Right ventricle myocardium inferior (tissue), 1 donor: ENCODE results near the gene TMEM263. TPM values are rescaled to one million over a fixed set of nuclear protein-coding genes. Genes with fewer than 3 reads are reported as not detected.

Experiments used
- ATAC-seq: fragments of 200-7000 bp; cut with Tn5 transposase; one replicate; pipeline ENCODE4 v1.9.1; 2020; ENCODE audit warnings: mild to moderate bottlenecking, moderate library complexity
- DNase-seq: peaks from one replicate; pipeline ENCODE4 v3.0.0; 2021; ENCODE audit errors: missing footprints
- intact Hi-C: fragments of 100-400 bp; cut with DNase I; formaldehyde crosslinking; loops from one replicate; pipeline ENCODE4 v1.11.0; 2022
- total RNA-seq: library from RNA; stranded (reverse); fragmentation: NEBNext Ultra II Directional; extraction: Animal tissue kit (Norgen Biotek cat#: 25700); gene quantifications from one replicate; pipeline ENCODE4 v1.2.1, GENCODE V29; 2021
- donor health status: DM: no; HTN: yes; CAD: no; lungs with severe emphysema.

Gene TMEM263
- total RNA-seq, 1 donor from 2014 or later = 35.8 TPM

- intact Hi-C loops = no loop called here
- no peak for DNase-seq
- no peak for ATAC-seq
These were observed 14.1 kb upstream of the TMEM263 start for GRCh38 chr12:106941481-106942156.

- intact Hi-C loops = no loop called here
- no peak for ATAC-seq
These were observed 12.9 kb upstream of the TMEM263 start for GRCh38 chr12:106942775-106943174.

GRCh38 chr12:106945261-106945851, 10.4 kb upstream of the TMEM263 start:
- ATAC-seq = no peak
- intact Hi-C loops = no loop called here
- no peak for DNase-seq

More at GRCh38 chr12:106942775-106943174, 12.9 kb upstream of the TMEM263 start:
- DNase-seq = no peak

GRCh38 chr12:106947461-106947860, 8.2 kb upstream of the TMEM263 start:
- intact Hi-C loops = no loop called here
- DNase-seq = no peak
- no peak for ATAC-seq

- intact Hi-C loops = loop anchor here (10.0 kb wide), 1 partner anchor 144 kb away; the partner anchor contains the start of gene CRY1
- ATAC-seq (no peak), DNase-seq (no peak)
These were observed 5.1 kb upstream of the TMEM263 start for GRCh38 chr12:106950591-106950990.

- DNase-seq = no peak
- no peak for ATAC-seq
- intact Hi-C loops = loop anchor here (10.0 kb wide), 1 partner anchor 141 kb away; the partner anchor contains the start of gene CRY1
These were observed 2.1 kb upstream of the TMEM263 start for GRCh38 chr12:106953352-106954250.

GRCh38 chr12:106954462-106955376, 988 bp upstream of the TMEM263 start:
- ATAC-seq (peak; percentile 1), DNase-seq (peak; percentile 67)
- intact Hi-C loops = loop anchor here (10.0 kb wide), 1 partner anchor 140 kb away; the partner anchor contains the start of gene CRY1

GRCh38 chr12:106956048-106956578, 406 bp downstream of the TMEM263 start:
- DNase-seq (peak; percentile 83), ATAC-seq (no peak)
- intact Hi-C loops = loop anchor here (1.0 to 10.0 kb wide), 3 partner anchors 31 to 139 kb away; partner anchors contain the start of genes CRY1 and MTERF2

- intact Hi-C loops = loop anchor here (2.0 to 10.0 kb wide), 2 partner anchors 73 to 137 kb away; partner anchors contain the start of gene CRY1
- DNase-seq (no peak), ATAC-seq (no peak)
These were observed 1.9 kb downstream of the TMEM263 start for GRCh38 chr12:106957583-106957982.

- DNase-seq (no peak), ATAC-seq (no peak)
- intact Hi-C loops = no loop called here
These were observed 4.7 kb downstream of the TMEM263 start for GRCh38 chr12:106960443-106960842.

GRCh38 chr12:106962286-106962685, 6.6 kb downstream of the TMEM263 start:
- no peak for DNase-seq
- no peak for ATAC-seq
- intact Hi-C loops = no loop called here

GRCh38 chr12:106964526-106964925, 8.8 kb downstream of the TMEM263 start:
- ATAC-seq = no peak
- DNase-seq = no peak
- intact Hi-C loops = no loop called here

- intact Hi-C loops = no loop called here
- DNase-seq = no peak
- ATAC-seq = no peak
These were observed 15.4 kb downstream of the TMEM263 start for GRCh38 chr12:106971065-106971464.

GRCh38 chr12:106973545-106973944, 17.8 kb downstream of the TMEM263 start:
- DNase-seq (no peak), ATAC-seq (no peak)
- intact Hi-C loops = no loop called here

- ATAC-seq (no peak), DNase-seq (no peak)
- intact Hi-C loops = no loop called here
These were observed 18.8 kb downstream of the TMEM263 start for GRCh38 chr12:106974511-106974910.

- DNase-seq (no peak), ATAC-seq (no peak)
- intact Hi-C loops = no loop called here
These were observed 19.4 kb downstream of the TMEM263 start for GRCh38 chr12:106975098-106975497.

GRCh38 chr12:106975993-106976658, 20.4 kb downstream of the TMEM263 start:
- intact Hi-C loops = no loop called here
- no peak for DNase-seq
- ATAC-seq = peak; percentile 65
